GM15510 (cell line): Measurements from ENCODE around the gene RANBP9.

Experiments used
- POLR2A ChIP-seq: IDR thresholded peaks from 3 replicates; pipeline ENCODE4 v1.6.1; 2011; ENCODE audit warnings: borderline replicate concordance; ENCODE audit not compliant: insufficient read length; ENCODE audit errors: extremely low read depth

The RANBP9 gene

GRCh38 chr6:13673825-13674444, 37.7 kb downstream of the RANBP9 start:
- no peak for TF ChIP-seq POLR2A

GRCh38 chr6:13673368-13673767, 38.3 kb downstream of the RANBP9 start:
- TF ChIP-seq POLR2A = no peak

- no peak for TF ChIP-seq POLR2A
Observed at GRCh38 chr6:13672904-13673303, 38.7 kb downstream of the RANBP9 start.

GRCh38 chr6:13671548-13672127, 40.0 kb downstream of the RANBP9 start:
- TF ChIP-seq POLR2A = no peak

GRCh38 chr6:13669476-13669875, 42.2 kb downstream of the RANBP9 start:
- TF ChIP-seq POLR2A = no peak

- no peak for TF ChIP-seq POLR2A
Observed at GRCh38 chr6:13668291-13668928, 43.2 kb downstream of the RANBP9 start.

GRCh38 chr6:13667655-13668054, 44.0 kb downstream of the RANBP9 start:
- TF ChIP-seq POLR2A = no peak

- no peak for TF ChIP-seq POLR2A
Observed at GRCh38 chr6:13666194-13667105, 45.2 kb downstream of the RANBP9 start.

- TF ChIP-seq POLR2A = no peak
Observed at GRCh38 chr6:13664703-13665352, 46.8 kb downstream of the RANBP9 start.

GRCh38 chr6:13663986-13664385, 47.6 kb downstream of the RANBP9 start:
- no peak for TF ChIP-seq POLR2A

GRCh38 chr6:13662651-13663334, 48.8 kb downstream of the RANBP9 start:
- no peak for TF ChIP-seq POLR2A

GRCh38 chr6:13661647-13662046, 50.0 kb downstream of the RANBP9 start:
- TF ChIP-seq POLR2A = no peak

GRCh38 chr6:13660893-13661292, 50.7 kb downstream of the RANBP9 start:
- no peak for TF ChIP-seq POLR2A

GRCh38 chr6:13660273-13660672, 51.4 kb downstream of the RANBP9 start:
- no peak for TF ChIP-seq POLR2A
